ENCODE data around the gene TESPA1. TPM values are rescaled to one million over a fixed set of nuclear protein-coding genes. Genes with fewer than 3 reads are reported as not detected.

TESPA1 gene
- not detected in 2 replicates for total RNA-seq
- long read RNA-seq, result 0 reads

DNA sequence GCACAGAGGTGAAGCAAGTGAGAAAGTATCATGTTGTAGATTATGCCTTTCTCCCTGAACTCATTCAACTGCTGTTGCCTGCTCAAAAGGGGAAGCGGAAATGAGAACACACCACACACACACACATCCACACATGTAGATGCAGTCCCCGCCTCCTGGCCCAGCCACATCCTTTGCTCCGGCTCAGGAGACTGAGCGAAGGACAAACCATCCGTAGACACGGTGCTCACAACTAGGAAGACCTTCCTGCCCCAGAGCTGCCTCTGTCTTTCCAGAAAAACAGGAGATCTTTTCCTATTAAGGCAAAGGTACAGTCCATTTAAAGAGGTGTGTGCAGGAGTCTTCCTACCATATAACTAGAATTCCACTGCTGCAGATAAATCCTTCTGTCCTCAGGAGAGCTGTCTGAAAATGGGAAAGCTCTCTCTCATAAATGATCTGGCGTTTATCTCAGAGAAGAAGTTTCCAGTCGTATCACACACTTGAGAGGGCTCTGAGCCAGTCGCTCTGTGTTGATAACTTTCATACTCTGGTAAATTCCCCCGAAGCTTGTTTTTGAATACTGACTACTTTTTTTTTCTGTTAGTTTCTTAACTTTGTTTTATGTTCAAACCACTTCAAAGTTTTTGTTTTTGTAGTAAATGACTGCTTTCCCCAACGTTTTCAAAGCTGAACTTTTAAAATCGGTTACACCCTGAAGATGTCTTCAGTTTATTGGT, at the start of gene TESPA1:
Gene TESPA1, minus strand, starts transcription at position 105 of the 719 bp plus-strand sequence. CDS start 10,200 bp downstream, outside the sequence.
- TF ChIP-seq CTCF (conservative IDR thresholded peaks at IDR 0.05), result no peak
- H3K4me1 Mint-ChIP-seq, result no peaks in the 10 kb centered on the region
- H3K9me3 Mint-ChIP-seq, result no peaks in the 10 kb centered on the region

GRCh38 chr12:55034218-55034617, 49.7 kb upstream of the TESPA1 start:
- Mint-ChIP-seq H3K4me1 (peaks cover 13% of the 10 kb centered on the region), H3K9me3 (no peaks in the 10 kb centered on the region), H3K27ac (ENCODE audit: unreplicated experiment) (no peak overlapping the region), H3K4me3 (no peak overlapping the region), H3K36me3 (ENCODE audit: low read depth) (no peaks in the 10 kb centered on the region), H3K27me3 (ENCODE audit: low read depth) (peaks cover 17% of the 10 kb centered on the region)
- no peak for TF ChIP-seq CTCF (conservative IDR thresholded peaks at IDR 0.05)
- DNase-seq (ENCODE audit: low read depth, low spot score), result no peak

More for the DNA sequence above, at the start of gene TESPA1:
- no peaks in the 10 kb centered on the region for H3K36me3 Mint-ChIP-seq (ENCODE audit: low read depth)
- H3K4me3 Mint-ChIP-seq, result no peak within 1 kb of the TSS
- H3K27me3 Mint-ChIP-seq (ENCODE audit: low read depth), result peaks cover 11% of the 10 kb centered on the region
- no peak for DNase-seq (ENCODE audit: low read depth, low spot score)
- no peak within 1 kb of the TSS for H3K27ac Mint-ChIP-seq (ENCODE audit: unreplicated experiment)

DNA sequence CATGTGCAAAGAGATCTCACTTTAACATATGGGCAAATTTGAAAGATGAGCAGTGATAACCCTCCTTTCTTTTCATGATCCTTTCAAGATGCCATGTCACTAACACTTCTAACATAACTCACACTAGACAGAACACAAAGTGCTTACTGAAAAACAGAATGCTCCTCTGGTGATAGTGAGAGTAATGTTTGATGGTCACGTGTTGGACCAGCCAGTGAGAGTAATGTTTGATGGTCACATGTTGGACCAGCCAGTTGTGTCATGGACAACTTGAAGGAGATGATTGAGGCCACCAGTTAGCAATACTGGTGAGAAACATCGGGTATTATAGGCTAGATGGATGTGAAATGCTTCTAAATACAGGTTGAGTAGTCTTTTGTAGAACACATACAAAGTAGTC, 40.9 kb upstream of the TESPA1 start:
- TF ChIP-seq CTCF (conservative IDR thresholded peaks at IDR 0.05), result no peak
- no peaks in the 10 kb centered on the region for H3K36me3 Mint-ChIP-seq (ENCODE audit: low read depth)
- H3K4me3 Mint-ChIP-seq, result no peak overlapping the region
- H3K27ac Mint-ChIP-seq (ENCODE audit: unreplicated experiment), result no peak overlapping the region
- no peaks in the 10 kb centered on the region for H3K9me3 Mint-ChIP-seq
- peaks cover 74% of the 10 kb centered on the region for H3K27me3 Mint-ChIP-seq (ENCODE audit: low read depth)
- no peaks in the 10 kb centered on the region for H3K4me1 Mint-ChIP-seq
- DNase-seq (ENCODE audit: low read depth, low spot score), result no peak

DNA sequence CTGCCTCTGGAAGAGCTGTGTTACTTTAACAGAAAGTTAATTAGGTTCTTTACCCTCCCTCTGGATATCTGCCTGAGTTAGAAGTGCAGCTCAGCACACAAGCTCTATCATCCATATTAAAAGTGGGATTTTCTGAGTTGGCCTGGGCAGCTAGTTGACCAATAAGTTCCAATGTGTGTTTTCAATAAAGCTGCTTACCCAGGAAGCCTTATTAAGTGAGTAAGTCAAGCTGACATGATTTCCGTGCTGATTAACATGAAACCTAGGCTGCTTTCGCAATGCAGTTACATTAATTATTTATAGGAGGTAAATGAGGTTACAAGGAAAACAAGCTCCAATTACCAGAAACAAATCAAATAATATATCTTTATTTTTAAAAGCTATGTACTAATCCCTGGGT, 40.0 kb upstream of the TESPA1 start:
- TF ChIP-seq CTCF (conservative IDR thresholded peaks at IDR 0.05), result no peak
- Mint-ChIP-seq H3K9me3 (no peaks in the 10 kb centered on the region), H3K4me1 (peaks cover 6% of the 10 kb centered on the region), H3K4me3 (no peak overlapping the region), H3K27ac (ENCODE audit: unreplicated experiment) (no peak overlapping the region), H3K27me3 (ENCODE audit: low read depth) (peaks cover 79% of the 10 kb centered on the region), H3K36me3 (ENCODE audit: low read depth) (no peaks in the 10 kb centered on the region)
- DNase-seq (ENCODE audit: low read depth, low spot score), result no peak

GRCh38 chr12:55019784-55020183, 35.2 kb upstream of the TESPA1 start, which contains the start of gene NEUROD4:
Gene NEUROD4, plus strand, starts transcription at chr12:55019974. Its CDS starts 6,466 bp downstream, at chr12:55026440.
- Mint-ChIP-seq H3K36me3 (ENCODE audit: low read depth) (no peaks in the 10 kb centered on the region), H3K27ac (ENCODE audit: unreplicated experiment) (peak within 1 kb of the TSS; percentile 72), H3K4me3 (peak within 1 kb of the TSS; percentile 55), H3K27me3 (ENCODE audit: low read depth) (peaks cover 73% of the 10 kb centered on the region), H3K9me3 (no peaks in the 10 kb centered on the region), H3K4me1 (peaks cover 14% of the 10 kb centered on the region)
- peak; percentile 66 for DNase-seq (ENCODE audit: low read depth, low spot score)
- TF ChIP-seq CTCF (conservative IDR thresholded peaks at IDR 0.05), result no peak

All from neural crest cell (in vitro differentiated cells).